AG04449 (cell line): ENCODE measurements around the gene DSG1.

Experiments used
- CTCF ChIA-PET: fragments of 350-600 bp; formaldehyde crosslinking; extraction: SDS; loops from one replicate; lab custom pipeline; 2021; ENCODE audit warnings: antibody characterized with exemption; lab: Yijun Ruan, JAX
- POLR2A ChIA-PET: fragments of 400-600, 350-600 bp; formaldehyde crosslinking; extraction: SDS; loops from one replicate; lab custom pipeline; 2020; ENCODE audit warnings: antibody characterized with exemption, inconsistent platforms; lab: Yijun Ruan, JAX
- DNase-seq: peaks from one replicate; pipeline ENCODE4 v3.0.0-alpha.2; 2010; ENCODE audit warnings: low read depth, low spot score
- H3K4me3 ChIP-seq: 2 replicates; pipeline ENCODE4 v1.5.1; 2011; ENCODE audit warnings: low read depth, mild to moderate bottlenecking, control low read depth, low read length
- TF ChIP-seq, protein P1 (sequence below): IDR thresholded peaks from one replicate; pipeline ENCODE4 v1.5.1; 2011; ENCODE audit warnings: mild to moderate bottlenecking, moderate library complexity, low read length, control low read depth, inconsistent platforms; ENCODE audit not compliant: insufficient read depth; ENCODE audit errors: missing control alignments

The DSG1 gene

DNA sequence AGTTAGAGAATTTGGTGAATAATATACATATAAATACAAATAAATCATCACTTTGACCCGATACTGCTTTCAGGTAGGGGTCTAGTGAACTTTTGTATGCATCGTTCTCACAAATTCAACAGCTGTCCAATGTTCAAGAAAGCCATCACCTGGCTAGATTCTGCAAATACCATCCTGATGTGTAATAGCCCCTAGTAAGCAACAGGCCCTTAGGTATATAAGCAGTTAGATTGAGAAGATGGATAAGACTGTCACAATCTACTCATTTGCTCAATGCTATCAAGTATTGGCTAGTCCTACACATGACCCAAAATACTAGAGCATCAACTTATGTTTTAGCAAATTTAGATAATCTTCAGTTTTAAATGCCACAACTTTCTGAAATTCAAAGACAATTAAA, 20.7 kb upstream of the DSG1 start:
- ChIA-PET CTCF (no interaction called here), POLR2A (no interaction called here)
- DNase-seq: no peak
- no peak overlapping the region for H3K4me3 ChIP-seq
- TF ChIP-seq, protein P1, sequence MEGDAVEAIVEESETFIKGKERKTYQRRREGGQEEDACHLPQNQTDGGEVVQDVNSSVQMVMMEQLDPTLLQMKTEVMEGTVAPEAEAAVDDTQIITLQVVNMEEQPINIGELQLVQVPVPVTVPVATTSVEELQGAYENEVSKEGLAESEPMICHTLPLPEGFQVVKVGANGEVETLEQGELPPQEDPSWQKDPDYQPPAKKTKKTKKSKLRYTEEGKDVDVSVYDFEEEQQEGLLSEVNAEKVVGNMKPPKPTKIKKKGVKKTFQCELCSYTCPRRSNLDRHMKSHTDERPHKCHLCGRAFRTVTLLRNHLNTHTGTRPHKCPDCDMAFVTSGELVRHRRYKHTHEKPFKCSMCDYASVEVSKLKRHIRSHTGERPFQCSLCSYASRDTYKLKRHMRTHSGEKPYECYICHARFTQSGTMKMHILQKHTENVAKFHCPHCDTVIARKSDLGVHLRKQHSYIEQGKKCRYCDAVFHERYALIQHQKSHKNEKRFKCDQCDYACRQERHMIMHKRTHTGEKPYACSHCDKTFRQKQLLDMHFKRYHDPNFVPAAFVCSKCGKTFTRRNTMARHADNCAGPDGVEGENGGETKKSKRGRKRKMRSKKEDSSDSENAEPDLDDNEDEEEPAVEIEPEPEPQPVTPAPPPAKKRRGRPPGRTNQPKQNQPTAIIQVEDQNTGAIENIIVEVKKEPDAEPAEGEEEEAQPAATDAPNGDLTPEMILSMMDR: no peak

DNA sequence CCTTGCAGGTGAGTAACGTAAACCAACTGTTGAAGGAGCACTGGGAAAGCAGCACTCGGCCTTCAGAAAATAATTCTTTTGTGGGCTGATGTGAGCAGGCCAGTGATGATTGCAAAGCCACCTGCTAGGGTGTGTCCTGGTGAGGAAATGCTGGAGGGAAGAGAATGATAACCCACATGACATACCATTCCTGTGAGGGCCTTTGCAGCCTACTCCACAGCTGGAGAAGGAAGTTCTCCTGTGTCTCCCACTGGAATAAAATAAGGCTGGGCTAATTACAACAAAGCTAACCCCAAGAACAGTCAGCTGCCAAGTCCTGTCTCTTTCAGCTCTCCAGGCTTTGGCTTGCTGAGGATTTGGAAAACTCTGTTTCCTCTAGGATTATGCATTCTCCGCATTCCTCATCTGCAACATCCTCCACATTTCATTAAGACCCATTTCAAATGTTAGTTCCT, 16.7 kb upstream of the DSG1 start:
- no peak overlapping the region for H3K4me3 ChIP-seq
- DNase-seq: no peak
- POLR2A ChIA-PET: no interaction called here
- TF ChIP-seq, protein P1: no peak
- CTCF ChIA-PET: no interaction called here

DNA sequence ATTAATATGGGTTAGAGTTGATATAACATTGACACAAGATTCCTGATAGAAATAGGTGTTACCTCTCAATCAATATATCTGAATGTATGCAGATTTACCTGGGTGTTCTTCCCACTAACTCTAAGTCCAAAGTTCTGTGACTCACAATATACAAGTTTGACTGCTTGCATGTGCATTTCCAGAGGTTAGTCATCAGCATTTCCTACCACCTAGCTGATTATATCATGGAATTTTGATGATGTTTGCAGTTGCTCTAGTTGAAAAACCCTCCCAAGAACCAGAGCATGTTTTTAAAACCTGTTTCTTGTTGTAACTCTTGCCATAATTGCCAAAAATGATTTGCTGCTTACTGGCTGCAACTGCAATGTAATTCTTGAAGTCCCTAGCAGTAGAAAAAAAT, 15.0 kb upstream of the DSG1 start:
- TF ChIP-seq, protein P1: no peak
- no peak overlapping the region for H3K4me3 ChIP-seq
- DNase-seq: no peak
- POLR2A ChIA-PET: no interaction called here
- CTCF ChIA-PET: no interaction called here

DNA sequence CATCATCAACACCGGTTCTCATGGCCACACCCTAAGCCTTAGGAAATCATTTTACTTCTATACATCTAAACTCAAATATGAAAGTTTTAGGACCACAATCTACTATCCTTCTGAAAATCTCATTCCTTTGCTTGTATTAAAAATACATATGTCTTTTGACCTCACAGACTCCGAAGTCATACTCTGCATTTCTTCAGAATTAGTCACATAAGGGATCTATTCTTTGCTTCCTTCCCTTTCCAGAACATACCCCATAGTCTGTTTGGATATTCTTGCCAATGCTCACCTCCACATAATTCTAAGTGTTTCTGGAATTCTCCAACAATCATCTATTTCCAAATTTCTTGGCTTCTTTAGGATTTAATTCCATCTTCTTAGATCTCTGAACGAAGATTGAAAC, 14.2 kb upstream of the DSG1 start:
- ChIA-PET CTCF (no interaction called here), POLR2A (no interaction called here)
- no peak overlapping the region for H3K4me3 ChIP-seq
- TF ChIP-seq, protein P1: no peak
- no peak for DNase-seq

DNA sequence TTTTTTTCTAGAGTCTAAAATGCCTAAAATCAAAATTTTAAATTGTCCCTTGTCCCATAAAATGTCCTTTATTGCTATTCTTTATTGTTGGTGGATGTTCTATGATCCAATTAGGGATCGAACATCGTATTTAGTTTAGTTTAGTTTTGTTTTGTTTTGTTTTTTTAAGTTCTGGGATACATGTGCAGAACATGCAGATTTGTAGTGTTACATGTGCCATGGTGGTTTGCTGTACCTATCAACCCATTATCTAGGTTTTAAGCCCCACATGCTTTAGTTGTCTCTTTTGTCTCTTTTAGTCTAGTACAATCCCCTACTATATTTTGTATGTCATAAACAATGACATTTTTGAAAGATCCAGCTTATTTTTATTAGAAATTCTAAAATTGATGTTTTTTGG, 8.8 kb upstream of the DSG1 start:
- CTCF ChIA-PET: no interaction called here
- no peak for DNase-seq
- TF ChIP-seq, protein P1: no peak
- POLR2A ChIA-PET: no interaction called here
- H3K4me3 ChIP-seq: no peak overlapping the region

DNA sequence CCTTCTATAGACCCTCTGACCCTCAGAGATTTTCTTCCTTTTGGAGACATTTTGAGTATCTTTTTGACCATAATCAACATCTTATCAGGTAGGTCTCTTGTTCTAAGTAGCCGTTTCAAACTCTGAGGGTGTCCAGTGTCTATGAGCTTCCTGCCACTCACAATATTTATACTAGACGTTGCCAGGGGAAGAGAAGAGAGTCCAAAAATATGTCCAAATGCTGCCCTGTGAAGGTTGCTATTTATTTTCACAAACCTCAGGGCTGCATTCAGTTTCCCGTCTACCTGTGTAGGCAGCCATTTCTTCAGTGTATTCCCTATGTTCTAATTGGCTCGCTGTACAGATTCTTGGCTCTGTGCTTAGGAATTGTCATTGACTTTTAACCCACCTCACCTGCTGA, 986 bp upstream of the DSG1 start:
- no peak for DNase-seq
- CTCF ChIA-PET: no interaction called here
- POLR2A ChIA-PET: no interaction called here
- H3K4me3 ChIP-seq: no peak overlapping the region
- TF ChIP-seq, protein P1: no peak
